ENCODE data around the gene C4BPB.

DNA sequence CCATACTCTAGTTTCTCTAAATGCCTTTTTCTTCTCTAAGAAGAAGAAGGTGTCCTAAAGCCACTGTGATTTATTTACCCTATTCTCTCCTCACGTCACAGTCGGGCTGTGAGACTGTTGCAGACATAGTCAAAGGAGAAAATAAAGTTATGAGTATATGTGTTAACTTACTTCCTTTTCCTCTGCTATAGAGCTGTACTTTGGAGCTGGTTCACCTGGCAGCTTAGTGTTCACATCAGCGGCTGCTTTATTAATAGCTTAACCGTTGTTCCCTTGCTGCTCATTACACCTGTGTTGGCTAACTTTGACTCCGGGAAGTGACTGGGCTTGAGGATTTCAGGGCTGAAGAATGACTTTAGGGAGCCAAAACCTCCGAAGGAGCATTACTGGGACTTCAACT is 32.0 kb upstream of the C4BPB start:
- TF ChIP-seq POLR2A (IDR thresholded peaks at IDR 0.05; ENCODE audit: low read depth, low read length), result no peak
- no peak for TF ChIP-seq PAX5 (IDR thresholded peaks at IDR 0.05; ENCODE audit: insufficient read depth, low read length, severe bottlenecking)
- TF ChIP-seq SPI1 (IDR thresholded peaks at IDR 0.05; ENCODE audit: low read depth, low read length), result no peak
- no peak for TF ChIP-seq POLR2AphosphoS5 (IDR thresholded peaks at IDR 0.05; ENCODE audit: low read depth, low read length)
- TF ChIP-seq TAF1 (IDR thresholded peaks at IDR 0.05; ENCODE audit: low read depth, low read length), result no peak

All from GM12891 (cell line).